Cerebellar nuclear complex (tissue), 1 donor: ENCODE data around the gene CHCHD4.

Experiments used
- DNase-seq, 2 experiments: peaks; one replicate each; lab custom pipeline; 2025; lab: John Stamatoyannopoulos, UW

CHCHD4 gene

DNA sequence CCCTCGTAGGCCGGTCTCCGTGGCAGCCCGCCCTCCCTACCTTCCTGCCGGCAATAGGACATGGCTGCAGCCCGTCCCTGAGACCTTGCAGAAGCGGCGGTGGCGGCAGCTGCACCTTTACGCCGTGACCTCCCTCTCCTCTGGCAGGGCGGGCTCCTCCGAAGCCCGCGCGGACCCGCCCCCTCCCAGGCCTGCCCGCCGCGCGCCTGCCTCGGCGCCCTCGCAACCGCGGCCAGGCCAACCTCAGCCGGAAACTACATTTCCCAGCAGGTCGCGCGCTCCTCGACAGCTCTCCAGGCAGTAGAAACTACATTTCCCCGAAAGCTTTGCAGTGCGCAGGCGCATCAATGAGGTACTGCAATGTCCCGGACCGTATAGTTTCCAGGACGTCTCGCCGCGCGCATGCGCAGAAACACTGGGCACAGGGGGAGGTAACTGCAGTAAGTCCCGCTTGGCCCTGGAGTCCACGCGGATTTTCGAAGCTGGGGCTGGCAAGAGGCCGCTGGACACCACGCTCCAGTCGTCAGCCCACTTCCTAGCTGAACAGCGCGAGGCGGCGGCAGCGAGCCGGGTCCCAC is at the start of gene CHCHD4, which contains the start of gene TMEM43:
TSS of gene CHCHD4 (minus strand) at position 256 of the 578 bp plus-strand sequence. CDS start at position 62, 194 bp downstream.
TSS of gene TMEM43 (plus strand) at position 438 of the 578 bp plus-strand sequence. CDS start 142 bp downstream, outside the sequence.
- peak; percentile 62 to 97 for DNase-seq

DNA sequence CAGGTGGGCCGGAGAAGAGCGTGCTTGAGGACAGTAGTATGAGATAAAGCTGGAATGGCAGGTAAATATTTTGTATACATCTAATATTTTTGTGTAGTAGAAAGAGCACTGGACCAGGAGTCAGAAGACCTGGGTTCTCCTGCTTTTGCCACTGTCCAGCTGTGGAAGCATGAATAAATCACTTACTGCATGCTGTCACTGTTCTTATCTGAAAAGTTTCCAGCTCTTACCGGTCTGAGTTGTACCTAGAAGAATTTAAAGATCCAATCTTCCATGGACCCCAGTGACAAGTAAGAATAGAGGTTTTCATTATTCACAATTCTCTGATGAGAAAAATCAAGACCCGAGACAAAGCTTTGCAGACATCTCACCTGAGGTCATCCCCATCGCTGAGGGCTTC is 47.8 kb upstream of the CHCHD4 start:
- DNase-seq: no peak

DNA sequence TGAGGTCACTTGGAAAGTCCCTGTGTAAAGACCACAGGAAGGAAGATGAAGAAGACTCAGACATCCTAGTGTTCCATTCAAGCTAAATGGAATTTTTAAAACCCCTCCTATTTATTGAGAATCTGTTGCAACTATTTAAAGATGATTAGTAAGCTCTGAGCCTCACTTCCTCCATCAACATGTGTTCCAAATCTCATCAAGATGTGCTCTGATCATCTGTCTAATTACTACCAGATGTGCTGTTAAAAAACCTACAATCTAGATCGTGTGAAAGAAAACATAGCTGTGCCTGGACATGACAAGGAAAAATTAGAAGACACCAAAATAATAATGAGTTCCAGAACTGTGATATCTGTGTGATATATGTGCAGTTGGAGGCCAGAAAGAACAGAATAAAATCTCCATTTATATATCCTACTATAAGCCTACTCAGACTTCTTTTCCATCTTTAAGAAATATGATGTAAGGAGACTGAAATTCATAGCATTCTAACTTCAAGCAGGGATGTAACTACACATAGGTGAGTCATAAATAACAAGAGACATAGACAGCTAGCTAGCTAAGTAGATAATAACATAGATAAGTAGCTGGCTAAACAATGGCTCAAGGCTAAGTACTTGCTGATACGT is 46.0 kb upstream of the CHCHD4 start:
- DNase-seq: no peak

DNA sequence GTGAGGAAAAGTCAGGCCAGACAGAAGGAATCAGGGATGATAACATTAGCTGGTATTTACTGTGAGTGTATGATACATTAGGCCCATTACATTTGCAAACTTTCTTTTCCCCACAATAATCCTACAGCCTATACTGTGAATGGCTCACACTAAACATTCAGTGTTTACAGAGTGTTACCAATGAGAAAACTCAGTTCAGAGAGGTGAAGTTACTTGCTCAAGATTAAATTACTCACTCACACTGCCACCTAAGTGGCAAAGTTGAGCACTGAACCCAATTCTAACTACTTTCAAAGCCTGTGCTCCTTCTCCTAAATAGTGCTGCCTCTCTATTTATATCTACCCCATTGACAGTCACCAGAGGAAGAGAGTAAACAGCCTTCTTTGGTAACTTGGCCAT is 45.2 kb upstream of the CHCHD4 start:
- DNase-seq: no peak

DNA sequence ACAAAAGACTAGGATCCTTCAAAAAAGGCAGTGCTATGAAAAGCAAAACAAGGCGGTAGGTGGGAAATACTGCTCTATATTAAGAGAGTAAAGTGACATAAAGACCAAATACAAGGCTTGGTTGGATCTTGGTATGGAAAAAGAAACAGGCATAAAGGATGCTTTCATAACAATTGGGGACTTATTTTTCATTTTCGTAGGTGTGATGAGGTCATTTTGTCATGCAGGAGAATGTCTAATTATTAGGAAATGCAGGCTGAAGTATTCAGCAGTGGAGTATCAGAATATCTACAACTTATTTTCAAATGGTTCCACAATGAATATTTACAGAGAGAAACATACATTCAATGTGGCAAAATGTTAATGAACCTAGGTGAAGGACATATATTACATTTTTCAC is 44.8 kb upstream of the CHCHD4 start:
- no peak for DNase-seq

DNA sequence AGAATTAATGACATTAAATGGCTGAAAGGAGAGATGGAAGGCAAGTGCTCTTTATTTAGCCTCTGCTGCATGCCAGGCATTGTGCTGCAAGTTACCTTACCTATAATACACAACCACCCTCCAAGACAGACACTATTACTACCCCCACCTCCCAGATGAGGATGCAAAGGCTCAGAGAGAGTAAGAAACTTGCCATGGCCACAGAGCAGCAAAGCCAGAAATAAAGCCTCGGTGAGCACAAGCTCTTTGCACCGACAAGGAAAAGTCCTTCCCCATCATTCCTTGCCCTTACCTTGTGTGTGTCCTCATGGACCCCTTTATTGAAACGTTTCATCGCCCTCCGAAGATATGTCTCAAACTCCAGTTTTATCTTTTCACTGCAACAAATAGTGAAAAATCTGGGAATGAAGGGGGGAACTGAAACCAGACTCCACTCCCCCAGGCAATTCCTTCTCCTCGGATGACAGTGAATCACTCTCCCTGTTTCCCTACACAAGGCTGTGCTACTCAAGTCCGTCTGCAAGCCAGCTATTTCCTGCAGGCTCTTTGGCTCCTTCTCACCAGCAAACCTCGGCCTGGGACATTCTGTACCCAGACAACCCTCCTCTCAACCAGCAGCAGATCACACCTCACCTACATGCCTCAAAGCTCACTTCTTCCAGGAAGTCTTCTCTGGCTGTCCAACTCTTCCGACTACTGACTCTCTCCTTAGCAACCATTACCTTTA is 42.4 kb upstream of the CHCHD4 start:
- DNase-seq: no peak

DNA sequence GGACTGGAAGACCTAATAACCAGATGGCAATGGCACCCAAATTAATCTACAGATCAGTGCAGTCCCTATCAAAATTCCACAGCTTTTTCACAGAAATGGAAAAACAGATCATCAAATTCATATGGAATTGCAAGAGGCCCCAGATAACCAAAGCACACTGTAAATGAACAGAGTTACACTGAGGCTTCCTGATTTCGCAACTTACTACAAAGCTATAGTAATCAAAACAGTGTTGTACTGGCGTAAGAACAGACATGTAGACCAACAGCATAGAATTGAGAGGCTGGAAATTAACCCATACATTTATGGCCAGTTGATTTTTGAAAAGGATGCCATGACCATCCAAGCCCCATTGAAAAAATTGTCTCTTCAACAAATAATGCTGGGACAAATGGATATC is 37.5 kb upstream of the CHCHD4 start:
- DNase-seq: no peak

- DNase-seq: no peak
Measured at GRCh38 chr3:14161282-14161681, 36.6 kb upstream of the CHCHD4 start.

DNA sequence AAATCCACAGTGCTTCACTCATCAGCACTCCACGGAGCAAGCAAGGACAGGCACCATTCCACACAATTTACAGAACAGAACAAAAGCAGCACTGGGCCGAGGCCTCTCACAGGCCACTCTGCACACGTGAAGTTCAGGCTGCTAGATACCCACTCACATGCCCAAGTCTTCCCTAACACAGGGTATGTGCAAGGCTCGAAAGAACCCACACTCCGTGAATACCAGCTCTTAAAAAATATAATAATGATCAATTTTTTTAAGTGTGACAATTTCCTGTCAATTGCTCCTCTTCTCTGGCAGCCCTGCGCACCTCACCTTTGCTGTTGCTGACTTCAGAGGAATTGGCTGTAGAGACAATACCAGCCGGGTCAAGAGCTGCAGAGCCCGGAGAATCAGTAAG is 34.8 kb upstream of the CHCHD4 start:
- no peak for DNase-seq

GRCh38 chr3:14158370-14158769 is 33.7 kb upstream of the CHCHD4 start:
- DNase-seq: no peak

GRCh38 chr3:14157951-14158350 is 33.3 kb upstream of the CHCHD4 start:
- DNase-seq: no peak

GRCh38 chr3:14156843-14157561 is 32.3 kb upstream of the CHCHD4 start:
- no peak for DNase-seq

- DNase-seq: no peak
Measured at GRCh38 chr3:14156201-14156600, 31.5 kb upstream of the CHCHD4 start.

- no peak for DNase-seq
Measured at GRCh38 chr3:14154895-14155440, 30.3 kb upstream of the CHCHD4 start.

- no peak for DNase-seq
Measured at GRCh38 chr3:14154276-14154675, 29.6 kb upstream of the CHCHD4 start.

- no peak for DNase-seq
Measured at GRCh38 chr3:14153663-14154062, 29.0 kb upstream of the CHCHD4 start.

DNA sequence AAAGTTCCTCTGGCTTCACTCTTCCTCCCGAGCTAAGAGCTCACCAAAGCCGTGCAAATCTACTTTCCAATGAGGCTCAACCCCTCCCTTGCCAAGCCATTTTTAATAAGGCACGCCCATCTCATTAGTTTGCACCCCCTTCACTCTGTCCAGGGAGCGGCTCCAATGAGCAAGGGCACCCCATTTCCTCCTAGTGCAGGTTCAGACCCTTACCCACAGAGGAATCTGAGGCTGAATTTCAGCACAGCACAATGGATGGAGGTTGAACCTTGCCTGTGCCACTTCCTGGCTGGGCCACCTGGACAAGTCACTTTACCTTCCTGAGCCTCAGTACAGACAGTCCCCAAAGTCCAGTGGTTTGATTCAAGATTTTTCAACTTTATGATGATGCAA is 28.3 kb upstream of the CHCHD4 start:
- no peak for DNase-seq

- no peak for DNase-seq
Measured at GRCh38 chr3:14152233-14152962, 27.7 kb upstream of the CHCHD4 start.

- no peak for DNase-seq
Measured at GRCh38 chr3:14151471-14152083, 26.9 kb upstream of the CHCHD4 start.

DNA sequence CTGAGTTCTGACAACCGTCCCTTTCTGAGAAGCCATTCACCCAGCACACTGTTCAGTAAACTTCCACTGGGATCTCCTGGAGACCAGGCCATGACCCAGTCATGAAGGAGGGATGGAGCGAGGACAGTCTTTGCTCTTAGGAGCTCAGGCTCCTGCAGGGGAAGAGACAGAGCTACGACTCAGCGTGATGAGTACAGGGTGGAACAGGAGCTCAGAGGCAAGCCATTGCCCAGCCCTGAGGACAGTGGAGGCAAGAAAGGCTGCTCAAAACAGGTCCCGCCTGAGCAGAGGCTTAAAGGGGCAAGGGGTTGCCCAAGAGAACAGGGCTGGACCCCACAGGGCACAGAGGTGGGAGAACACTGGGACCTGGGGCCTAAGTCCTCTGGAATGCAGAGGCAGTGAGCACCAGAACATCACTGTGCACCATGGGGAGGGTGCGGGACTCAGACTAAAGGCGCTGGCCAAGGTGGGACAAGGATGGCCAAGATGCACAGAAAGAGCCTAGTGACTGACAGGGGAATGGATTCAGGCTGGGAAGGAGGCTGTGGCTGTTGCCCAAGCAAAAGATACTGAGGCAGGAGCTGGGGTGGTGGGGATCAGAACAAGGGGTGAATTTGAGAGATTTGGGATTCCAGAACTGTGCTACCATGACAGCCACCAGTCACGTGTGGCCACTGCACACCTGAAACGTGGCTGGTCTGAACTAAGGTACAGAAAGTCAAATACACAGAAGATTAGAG is 26.0 kb upstream of the CHCHD4 start:
- DNase-seq: no peak
